ENCODE data around the gene DMBX1. TPM values are rescaled to one million over a fixed set of nuclear protein-coding genes. Genes with fewer than 3 reads are reported as not detected.

The DMBX1 gene
- total RNA-seq, 1 experiment from 2014 or later = 0.79 TPM

DNA sequence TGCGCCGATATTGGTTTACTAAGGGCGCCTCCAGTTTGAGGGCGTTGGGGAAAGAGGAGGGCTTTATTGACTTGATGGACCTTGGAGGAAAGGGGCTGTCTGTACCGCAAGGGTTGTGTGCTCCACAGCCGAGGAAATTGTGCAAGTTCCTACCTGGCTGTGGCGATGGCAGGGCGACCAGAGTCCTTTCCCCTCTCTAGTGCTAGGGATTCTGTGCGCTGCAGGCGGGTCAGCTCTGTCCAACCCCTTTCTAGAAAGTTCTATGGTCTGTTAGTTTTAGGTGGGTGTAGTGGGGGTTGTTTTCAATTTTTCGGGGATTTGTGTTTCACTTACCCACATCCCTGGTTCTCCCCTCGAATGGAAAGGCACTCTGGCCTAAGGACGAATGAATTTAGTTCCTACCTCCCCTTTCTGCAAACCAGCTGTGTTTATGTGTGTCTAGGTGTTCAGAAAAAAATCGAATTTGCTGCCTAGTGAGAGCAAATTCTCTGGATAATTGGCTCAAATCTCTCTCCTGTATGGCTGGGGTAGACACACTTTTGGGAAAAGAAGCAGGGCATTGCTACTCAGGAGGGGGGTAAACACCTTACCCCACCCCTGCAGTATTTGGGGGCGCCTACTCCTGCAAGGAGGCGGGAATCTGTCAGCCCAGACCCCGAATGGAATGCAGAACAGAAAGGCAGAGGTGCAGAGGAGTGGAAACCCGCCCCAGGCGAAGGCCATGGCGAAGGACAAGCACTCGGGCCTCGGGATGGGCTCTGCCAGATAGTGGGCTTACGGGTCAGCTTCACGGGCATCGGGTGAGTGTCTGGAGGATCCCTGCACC, 2.0 kb downstream of the DMBX1 start:
- H3K4me2 ChIP-seq = no peak overlapping the region
- POLR2A ChIA-PET (ENCODE audit: unreplicated experiment) = no interaction called here
- intact Hi-C loops (cut with micrococcal nuclease; ENCODE audit: unreplicated experiment) = no loop called here
- 0 out of 2 replicates have a peak, but pooled peaks cover 6% of the 10 kb centered on the region for H3K4me1 ChIP-seq (replicated peaks; ENCODE audit: insufficient read depth)
- H3K27me3 ChIP-seq (ENCODE audit: insufficient read depth, low read depth) = peaks cover 48% of the 10 kb centered on the region
- no peak overlapping the region for H2AFZ ChIP-seq
- no peaks in the 10 kb centered on the region for H3K9me3 ChIP-seq (ENCODE audit: insufficient read depth, low read depth)
- CTCF ChIA-PET = no interaction called here
- H3K79me2 ChIP-seq (ENCODE audit: low read depth) = no peaks in the 10 kb centered on the region
- H3F3A ChIP-seq (ENCODE audit: insufficient read depth, low read depth) = no peaks in the 10 kb centered on the region
- H3K4me3 ChIP-seq = no peak overlapping the region
- H3K27ac ChIP-seq = no peak overlapping the region
- no peaks in the 10 kb centered on the region for H3K36me3 ChIP-seq (ENCODE audit: low read depth)
- no peaks in the 10 kb centered on the region for H3K9me2 ChIP-seq (ENCODE audit: insufficient read depth)
- no TSS peak for BruUV-seq (replicated peaks)
- DNase-seq = no peak
- no peaks in the 10 kb centered on the region for H4K20me1 ChIP-seq (ENCODE audit: insufficient read depth)
- no peak for TF ChIP-seq EZH2 (IDR thresholded peaks at IDR 0.05; ENCODE audit: low read depth)
- TF ChIP-seq, protein P1, sequence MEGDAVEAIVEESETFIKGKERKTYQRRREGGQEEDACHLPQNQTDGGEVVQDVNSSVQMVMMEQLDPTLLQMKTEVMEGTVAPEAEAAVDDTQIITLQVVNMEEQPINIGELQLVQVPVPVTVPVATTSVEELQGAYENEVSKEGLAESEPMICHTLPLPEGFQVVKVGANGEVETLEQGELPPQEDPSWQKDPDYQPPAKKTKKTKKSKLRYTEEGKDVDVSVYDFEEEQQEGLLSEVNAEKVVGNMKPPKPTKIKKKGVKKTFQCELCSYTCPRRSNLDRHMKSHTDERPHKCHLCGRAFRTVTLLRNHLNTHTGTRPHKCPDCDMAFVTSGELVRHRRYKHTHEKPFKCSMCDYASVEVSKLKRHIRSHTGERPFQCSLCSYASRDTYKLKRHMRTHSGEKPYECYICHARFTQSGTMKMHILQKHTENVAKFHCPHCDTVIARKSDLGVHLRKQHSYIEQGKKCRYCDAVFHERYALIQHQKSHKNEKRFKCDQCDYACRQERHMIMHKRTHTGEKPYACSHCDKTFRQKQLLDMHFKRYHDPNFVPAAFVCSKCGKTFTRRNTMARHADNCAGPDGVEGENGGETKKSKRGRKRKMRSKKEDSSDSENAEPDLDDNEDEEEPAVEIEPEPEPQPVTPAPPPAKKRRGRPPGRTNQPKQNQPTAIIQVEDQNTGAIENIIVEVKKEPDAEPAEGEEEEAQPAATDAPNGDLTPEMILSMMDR (conservative IDR thresholded peaks at IDR 0.05) = no peak

DNA sequence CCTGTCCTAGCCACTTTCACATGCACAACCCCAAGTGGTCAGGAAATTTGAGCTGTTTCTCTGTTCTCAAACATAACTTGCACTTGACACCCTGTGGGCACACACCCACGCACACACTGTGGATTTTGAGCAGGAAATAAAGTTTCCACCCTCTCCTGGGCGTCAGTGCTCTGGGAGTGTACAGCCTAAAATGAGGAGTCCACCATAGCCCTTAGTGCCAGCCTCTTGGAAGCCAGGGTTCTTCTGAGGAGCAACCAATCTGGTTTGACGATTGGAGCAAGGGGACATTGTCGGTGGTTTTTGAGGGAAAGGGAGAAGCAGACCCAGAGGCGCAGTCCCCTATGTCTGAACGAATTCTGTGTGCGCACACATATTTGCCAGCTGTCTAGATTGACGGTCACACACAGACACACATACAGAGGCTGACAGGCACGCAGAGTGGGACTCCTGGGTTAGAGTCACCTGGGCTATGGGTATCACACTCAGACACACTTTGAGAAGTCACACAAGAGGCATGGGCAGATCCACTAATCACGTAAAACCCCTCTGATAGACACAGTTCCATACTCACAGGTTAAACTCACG, 2.7 kb downstream of the DMBX1 start:
- Histone ChIP-seq H3K27me3 (ENCODE audit: insufficient read depth, low read depth) (peaks cover 48% of the 10 kb centered on the region), H3K27ac (no peak overlapping the region), H3K9me3 (ENCODE audit: insufficient read depth, low read depth) (no peaks in the 10 kb centered on the region), H3K4me3 (no peak overlapping the region), H3K36me3 (ENCODE audit: low read depth) (no peaks in the 10 kb centered on the region), H4K20me1 (ENCODE audit: insufficient read depth) (no peaks in the 10 kb centered on the region), H3K4me1 (replicated peaks; ENCODE audit: insufficient read depth) (0 out of 2 replicates have a peak, but pooled peaks cover 6% of the 10 kb centered on the region), H2AFZ (no peak overlapping the region), H3K79me2 (ENCODE audit: low read depth) (no peaks in the 10 kb centered on the region), H3K9me2 (ENCODE audit: insufficient read depth) (no peaks in the 10 kb centered on the region), H3F3A (ENCODE audit: insufficient read depth, low read depth) (no peaks in the 10 kb centered on the region), H3K4me2 (no peak overlapping the region)
- CTCF ChIA-PET = no interaction called here
- DNase-seq = no peak
- POLR2A ChIA-PET (ENCODE audit: unreplicated experiment) = no interaction called here
- TF ChIP-seq EZH2 (IDR thresholded peaks at IDR 0.05; ENCODE audit: low read depth) = no peak
- TF ChIP-seq, protein P1 (conservative IDR thresholded peaks at IDR 0.05) = no peak
- intact Hi-C loops (cut with micrococcal nuclease; ENCODE audit: unreplicated experiment) = no loop called here
- BruUV-seq (replicated peaks) = no TSS peak

DNA sequence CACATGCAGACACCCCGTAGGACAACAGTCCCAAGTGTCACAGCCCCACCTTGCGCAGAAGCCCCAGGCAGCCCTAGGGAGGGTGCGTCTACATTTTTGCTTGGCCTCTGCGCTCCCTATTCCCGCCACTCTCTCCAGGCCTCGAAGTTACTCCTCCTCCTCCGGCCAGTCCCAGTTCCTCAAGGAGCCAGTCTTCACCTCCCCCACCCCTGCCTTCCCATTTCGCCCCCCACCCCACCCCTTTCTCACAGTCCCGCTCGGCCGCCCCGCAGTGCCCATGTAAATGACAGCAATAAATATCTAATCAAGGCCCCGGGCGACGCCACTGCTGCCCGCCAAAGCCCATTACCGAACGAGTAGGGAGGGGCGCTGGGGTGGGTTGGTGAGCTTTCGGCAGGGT, 3.2 kb downstream of the DMBX1 start:
- ChIA-PET POLR2A (ENCODE audit: unreplicated experiment) (no interaction called here), CTCF (no interaction called here)
- TF ChIP-seq, protein P1 (conservative IDR thresholded peaks at IDR 0.05) = no peak
- TF ChIP-seq EZH2 (IDR thresholded peaks at IDR 0.05; ENCODE audit: low read depth) = no peak
- Histone ChIP-seq H3K27me3 (ENCODE audit: insufficient read depth, low read depth) (peaks cover 47% of the 10 kb centered on the region), H3K79me2 (ENCODE audit: low read depth) (no peaks in the 10 kb centered on the region), H3K36me3 (ENCODE audit: low read depth) (no peaks in the 10 kb centered on the region), H3K9me2 (ENCODE audit: insufficient read depth) (no peaks in the 10 kb centered on the region), H3K9me3 (ENCODE audit: insufficient read depth, low read depth) (no peaks in the 10 kb centered on the region), H3K4me3 (no peak overlapping the region), H3K4me2 (no peak overlapping the region), H3F3A (ENCODE audit: insufficient read depth, low read depth) (no peaks in the 10 kb centered on the region), H2AFZ (no peak overlapping the region), H3K27ac (no peak overlapping the region), H4K20me1 (ENCODE audit: insufficient read depth) (no peaks in the 10 kb centered on the region), H3K4me1 (replicated peaks; ENCODE audit: insufficient read depth) (0 out of 2 replicates have a peak, but pooled peaks cover 6% of the 10 kb centered on the region)
- BruUV-seq (replicated peaks) = no TSS peak
- no peak for DNase-seq
- intact Hi-C loops (cut with micrococcal nuclease; ENCODE audit: unreplicated experiment) = no loop called here
